ENCODE measurements around the gene C20orf141.
A peak's percentile ranks its signal among the peaks of the same experiment; 100 is the strongest.
"Not testable (repeated sequence)": the region's sequence is repeated elsewhere in the genome, so short reads cannot be mapped to it uniquely, and the experiment has no call there.

C20orf141 gene, protein sequence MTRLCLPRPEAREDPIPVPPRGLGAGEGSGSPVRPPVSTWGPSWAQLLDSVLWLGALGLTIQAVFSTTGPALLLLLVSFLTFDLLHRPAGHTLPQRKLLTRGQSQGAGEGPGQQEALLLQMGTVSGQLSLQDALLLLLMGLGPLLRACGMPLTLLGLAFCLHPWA

GRCh38 chr20:2814587-2815051, at the start of gene C20orf141:
Gene C20orf141, plus strand, starts transcription at chr20:2814987. Its CDS starts 198 bp downstream, at chr20:2815185.
- Mint-ChIP-seq H3K36me3 (no peaks in the 10 kb centered on the region), H3K27ac (no peak within 1 kb of the TSS), H3K4me1 (no peaks in the 10 kb centered on the region), H3K9me3 (peaks cover 7% of the 10 kb centered on the region), H3K27me3 (peaks cover 89% of the 10 kb centered on the region), H3K4me3 (no peak within 1 kb of the TSS)
- no peak for ATAC-seq

- Mint-ChIP-seq H3K27ac (no peak overlapping the region), H3K9me3 (no peaks in the 10 kb centered on the region), H3K27me3 (peaks cover 65% of the 10 kb centered on the region), H3K36me3 (no peaks in the 10 kb centered on the region), H3K4me3 (no peak overlapping the region), H3K4me1 (peaks cover 5% of the 10 kb centered on the region)
- no peak for ATAC-seq
These were observed 46.8 kb upstream of the C20orf141 start for GRCh38 chr20:2767768-2768631.

DNA sequence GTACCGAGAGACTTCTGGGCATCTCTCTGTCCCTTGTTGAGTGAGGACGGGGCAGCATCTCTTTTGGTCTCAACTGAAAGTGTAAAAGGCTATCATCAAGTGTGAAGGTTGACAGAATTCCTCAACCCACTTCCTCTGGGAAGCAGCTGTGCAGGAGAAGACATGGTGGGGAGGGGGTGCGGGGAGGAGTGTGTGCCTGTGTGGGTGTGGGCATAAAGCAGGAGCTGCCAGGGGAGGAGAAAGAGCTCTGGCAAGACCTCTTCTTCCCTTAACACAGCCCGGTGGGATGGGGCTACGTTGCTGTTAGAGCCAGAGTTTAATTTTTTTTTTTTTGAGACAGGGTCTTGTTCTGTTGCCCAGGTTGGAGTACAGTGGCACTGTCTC, 46.2 kb upstream of the C20orf141 start:
- Mint-ChIP-seq H3K27me3 (peaks cover 65% of the 10 kb centered on the region), H3K4me1 (peaks cover 8% of the 10 kb centered on the region), H3K4me3 (no peak overlapping the region), H3K9me3 (no peaks in the 10 kb centered on the region), H3K36me3 (no peaks in the 10 kb centered on the region), H3K27ac (no peak overlapping the region)
- no peak for ATAC-seq

DNA sequence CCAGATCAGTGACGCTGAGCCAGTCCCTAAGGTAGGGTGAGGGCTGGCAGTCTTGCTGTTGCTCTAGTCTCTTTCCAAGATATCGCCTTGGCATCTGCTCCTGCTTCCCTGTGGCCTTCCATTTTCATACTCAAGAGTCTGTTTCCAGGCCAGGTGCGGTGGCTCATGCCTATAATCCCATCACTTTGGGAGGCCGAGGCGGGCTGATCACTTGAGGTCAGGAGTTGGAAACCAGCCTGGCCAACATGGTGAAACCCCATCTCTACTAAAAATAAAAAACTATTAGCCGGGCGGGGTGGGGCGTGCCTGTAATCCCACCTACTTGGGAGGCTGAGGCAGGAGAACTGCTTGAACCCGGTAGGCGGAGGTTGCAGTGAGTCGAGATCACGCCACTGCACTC, 44.7 kb upstream of the C20orf141 start:
- H3K36me3 Mint-ChIP-seq, ATAC-seq, H3K4me1 Mint-ChIP-seq, H3K9me3 Mint-ChIP-seq, H3K4me3 Mint-ChIP-seq, H3K27ac Mint-ChIP-seq: not testable (repeated sequence)
- peaks cover 72% of the 10 kb centered on the region for H3K27me3 Mint-ChIP-seq

DNA sequence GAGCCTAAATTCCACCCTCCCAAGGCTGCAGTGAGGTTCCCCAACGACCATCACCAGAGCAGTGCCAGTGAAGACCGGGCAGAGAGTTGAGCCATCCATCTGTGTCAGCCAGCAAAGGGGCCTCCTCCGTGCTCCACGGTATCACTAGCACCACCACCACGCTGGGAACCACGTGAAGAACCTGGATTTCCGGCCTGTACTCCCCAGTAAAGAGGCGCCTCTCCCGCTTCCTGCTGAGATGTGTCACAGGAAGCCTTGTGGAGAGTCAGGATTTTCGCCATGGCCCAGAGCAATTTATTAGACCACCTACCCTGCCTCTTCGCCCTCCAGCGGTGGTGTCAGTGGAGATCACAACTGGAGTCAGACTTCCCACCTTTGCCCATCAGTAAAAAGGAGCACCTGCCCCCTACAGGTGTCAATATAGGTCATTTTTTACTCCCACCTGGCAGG, 43.1 kb upstream of the C20orf141 start:
- H3K9me3 Mint-ChIP-seq = peaks cover 3% of the 10 kb centered on the region
- no peaks in the 10 kb centered on the region for H3K36me3 Mint-ChIP-seq
- no peak overlapping the region for H3K4me3 Mint-ChIP-seq
- H3K27ac Mint-ChIP-seq = no peak overlapping the region
- peaks cover 8% of the 10 kb centered on the region for H3K4me1 Mint-ChIP-seq
- peaks cover 79% of the 10 kb centered on the region for H3K27me3 Mint-ChIP-seq
- no peak for ATAC-seq

DNA sequence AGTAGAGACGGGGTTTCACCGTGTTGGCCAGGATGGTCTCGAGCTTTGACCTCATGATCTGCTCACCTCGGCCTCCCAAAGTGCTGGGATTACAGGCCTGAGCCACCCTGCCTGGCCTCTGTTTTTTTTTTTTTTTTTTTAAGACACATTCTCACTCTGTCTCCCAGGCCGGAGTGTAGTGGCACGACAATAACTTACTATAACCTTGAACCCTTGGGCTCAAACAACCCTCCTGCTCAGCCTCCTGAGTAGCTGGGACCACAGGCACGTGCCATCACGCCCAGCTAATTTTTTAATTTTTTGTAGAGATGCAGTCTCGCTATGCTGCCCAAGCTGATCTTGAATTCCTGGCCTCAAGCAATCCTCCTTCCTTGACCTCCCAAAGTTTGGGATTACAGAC, 41.0 kb upstream of the C20orf141 start:
- ATAC-seq = no peak
- peaks cover 8% of the 10 kb centered on the region for H3K4me1 Mint-ChIP-seq
- peaks cover 6% of the 10 kb centered on the region for H3K9me3 Mint-ChIP-seq
- H3K27ac Mint-ChIP-seq = no peak overlapping the region
- no peak overlapping the region for H3K4me3 Mint-ChIP-seq
- H3K36me3 Mint-ChIP-seq = no peaks in the 10 kb centered on the region
- H3K27me3 Mint-ChIP-seq = peaks cover 76% of the 10 kb centered on the region

GRCh38 chr20:2775139-2775538, 39.6 kb upstream of the C20orf141 start:
- no peak for ATAC-seq
- Mint-ChIP-seq H3K4me3 (no peak overlapping the region), H3K27ac (no peak overlapping the region), H3K36me3 (no peaks in the 10 kb centered on the region), H3K27me3 (peaks cover 62% of the 10 kb centered on the region), H3K9me3 (peaks cover 6% of the 10 kb centered on the region), H3K4me1 (peaks cover 8% of the 10 kb centered on the region)

DNA sequence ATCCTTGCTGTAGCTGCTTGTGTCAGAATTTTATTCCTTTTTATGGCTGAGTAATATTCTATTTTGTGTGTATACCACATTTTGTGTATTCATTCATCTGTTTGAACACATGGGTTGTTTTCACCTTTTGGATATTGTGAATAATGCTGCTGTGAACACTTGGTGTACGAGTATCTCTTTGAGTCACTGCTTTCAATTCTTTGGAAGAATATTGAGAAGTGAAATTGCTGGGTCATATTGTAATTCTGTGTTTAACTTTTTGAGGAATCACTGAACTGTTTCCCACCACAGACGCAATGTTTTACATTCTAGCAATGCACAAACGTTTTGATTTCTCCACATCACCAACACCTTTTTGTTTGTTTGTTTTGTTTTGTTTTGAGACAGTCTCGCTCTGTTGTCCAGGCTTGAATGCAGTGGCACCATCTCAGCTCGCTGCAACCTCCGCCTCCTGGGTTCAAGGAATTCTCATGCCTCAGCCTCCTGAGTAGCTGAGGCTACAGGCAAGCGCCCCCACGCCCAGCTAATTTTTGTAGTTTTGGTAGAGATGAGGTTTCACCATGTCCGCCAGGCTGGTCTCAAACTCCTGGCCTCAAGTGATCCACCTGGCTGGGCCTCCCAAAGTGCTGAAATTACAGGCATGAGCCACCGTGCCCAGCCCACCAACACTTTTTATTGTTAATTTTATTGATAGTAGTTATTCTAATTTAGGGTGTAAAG, 36.0 kb upstream of the C20orf141 start:
- Mint-ChIP-seq H3K4me1 (no peaks in the 10 kb centered on the region), H3K4me3 (no peak overlapping the region), H3K27ac (no peak overlapping the region), H3K9me3 (peaks cover 6% of the 10 kb centered on the region), H3K27me3 (peaks cover 58% of the 10 kb centered on the region), H3K36me3 (no peaks in the 10 kb centered on the region)
- ATAC-seq = peak; percentile 62

GRCh38 chr20:2780948-2781347, 33.8 kb upstream of the C20orf141 start:
- Mint-ChIP-seq H3K4me1 (no peaks in the 10 kb centered on the region), H3K27ac (no peak overlapping the region), H3K27me3 (peaks cover 58% of the 10 kb centered on the region), H3K36me3 (no peaks in the 10 kb centered on the region), H3K4me3 (no peak overlapping the region), H3K9me3 (peaks cover 4% of the 10 kb centered on the region)
- ATAC-seq = no peak

DNA sequence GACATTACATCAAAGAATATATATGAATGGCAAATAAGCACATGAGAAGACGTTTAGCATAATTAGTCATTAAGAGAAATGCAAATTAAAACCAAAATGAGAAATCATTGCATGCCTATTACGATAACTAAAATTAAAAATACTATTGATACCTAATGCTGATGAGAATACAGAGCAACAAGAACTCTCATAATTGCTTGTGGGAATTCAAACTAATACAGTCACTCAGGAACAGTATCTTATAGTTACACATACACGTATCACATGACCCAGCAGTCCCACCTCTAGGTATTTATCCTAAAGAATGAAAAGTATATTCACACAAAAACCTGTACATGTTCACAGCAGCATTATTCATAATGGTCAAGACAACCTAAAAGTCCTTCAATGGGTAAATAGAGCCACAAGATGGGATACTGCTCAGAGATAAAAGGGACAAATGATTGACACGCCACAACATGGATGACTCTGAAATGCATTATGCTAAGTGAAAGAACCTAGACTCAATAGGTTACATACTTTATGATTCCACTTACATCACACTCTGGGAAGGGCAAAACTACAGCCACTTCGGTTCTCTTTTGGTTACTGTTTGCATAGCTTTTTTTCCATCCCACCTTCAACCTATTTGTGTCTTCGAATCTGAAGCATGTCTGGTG, 30.8 kb upstream of the C20orf141 start:
- H3K27ac Mint-ChIP-seq = no peak overlapping the region
- no peaks in the 10 kb centered on the region for H3K36me3 Mint-ChIP-seq
- no peaks in the 10 kb centered on the region for H3K4me1 Mint-ChIP-seq
- H3K27me3 Mint-ChIP-seq = peaks cover 50% of the 10 kb centered on the region
- peaks cover 5% of the 10 kb centered on the region for H3K9me3 Mint-ChIP-seq
- no peak for ATAC-seq
- no peak overlapping the region for H3K4me3 Mint-ChIP-seq

DNA sequence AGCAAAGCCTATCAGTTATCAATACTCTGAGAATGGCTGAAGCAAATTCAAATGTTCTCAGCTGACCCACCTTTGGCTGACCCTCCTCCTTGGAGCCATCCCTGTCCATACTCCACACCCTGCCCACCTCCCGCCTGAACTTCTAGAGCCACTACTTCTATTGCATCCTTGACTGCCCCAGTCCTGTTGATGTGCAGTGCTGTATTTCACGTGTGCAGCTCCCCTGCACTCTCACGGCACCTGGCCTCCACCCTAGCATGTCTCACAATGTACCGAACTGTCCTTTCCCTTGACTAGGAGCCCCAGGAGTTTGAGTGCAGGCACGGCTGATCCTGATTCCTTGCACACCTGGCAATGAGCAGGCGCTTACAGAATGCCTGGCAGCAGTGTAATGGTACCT, 21.3 kb upstream of the C20orf141 start:
- Mint-ChIP-seq H3K27me3 (peaks cover 77% of the 10 kb centered on the region), H3K36me3 (no peaks in the 10 kb centered on the region), H3K9me3 (no peaks in the 10 kb centered on the region), H3K4me3 (no peak overlapping the region), H3K27ac (no peak overlapping the region), H3K4me1 (peaks cover 5% of the 10 kb centered on the region)
- no peak for ATAC-seq

DNA sequence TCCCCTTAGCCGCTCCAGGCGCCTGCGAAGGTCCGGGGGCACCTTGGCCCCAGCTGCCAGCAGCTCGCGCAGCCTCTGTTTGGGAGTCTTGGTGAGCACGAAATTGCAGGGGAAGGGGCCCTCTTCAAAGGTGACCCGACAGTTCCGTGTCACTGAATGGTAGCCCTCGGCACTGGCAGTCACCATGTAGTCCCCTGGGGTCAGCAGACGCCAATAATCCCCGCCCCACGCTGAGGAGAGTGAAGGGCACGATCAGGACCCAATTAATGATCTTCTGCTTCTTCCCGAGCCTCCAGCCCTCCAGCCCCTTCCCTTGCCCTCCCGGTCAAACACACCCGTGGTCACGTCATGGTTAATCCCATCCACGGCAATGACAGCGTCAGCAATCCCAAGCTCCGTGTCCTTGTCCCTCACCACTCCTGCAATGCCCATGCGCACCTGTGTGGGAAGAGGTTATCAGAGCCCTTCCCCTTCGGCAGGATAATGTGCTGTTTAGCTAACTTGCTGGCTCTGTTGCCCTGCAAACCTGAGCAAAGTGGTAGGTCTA, 20.5 kb upstream of the C20orf141 start:
- Mint-ChIP-seq H3K4me3 (no peak overlapping the region), H3K9me3 (no peaks in the 10 kb centered on the region), H3K4me1 (peaks cover 11% of the 10 kb centered on the region), H3K36me3 (no peaks in the 10 kb centered on the region), H3K27ac (no peak overlapping the region), H3K27me3 (peaks cover 77% of the 10 kb centered on the region)
- no peak for ATAC-seq

GRCh38 chr20:2794866-2795447, 19.8 kb upstream of the C20orf141 start:
- Mint-ChIP-seq H3K4me1 (peaks cover 18% of the 10 kb centered on the region), H3K9me3 (no peaks in the 10 kb centered on the region), H3K4me3 (no peak overlapping the region), H3K27ac (no peak overlapping the region), H3K27me3 (peaks cover 80% of the 10 kb centered on the region), H3K36me3 (no peaks in the 10 kb centered on the region)
- no peak for ATAC-seq

DNA sequence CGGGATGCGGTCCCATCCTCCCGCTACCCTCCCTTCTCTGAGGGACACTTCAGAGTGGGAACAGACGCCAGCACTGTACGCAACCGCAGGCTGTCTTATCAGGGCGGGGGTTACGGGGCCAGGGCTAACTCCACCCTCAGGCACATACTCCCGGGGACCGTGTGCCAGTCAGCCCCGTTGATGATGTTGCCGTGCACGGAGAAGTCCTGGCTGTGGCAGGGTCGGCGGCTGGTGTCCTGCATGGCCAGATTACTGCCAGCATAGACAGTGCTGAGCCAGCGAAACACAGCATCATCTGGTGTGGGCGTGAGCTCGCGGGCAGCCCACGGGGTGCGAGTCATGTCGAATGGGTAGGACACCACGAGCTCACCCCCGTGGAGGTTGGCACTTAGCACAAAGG, 19.3 kb upstream of the C20orf141 start:
- Mint-ChIP-seq H3K4me1 (peaks cover 21% of the 10 kb centered on the region), H3K9me3 (no peaks in the 10 kb centered on the region), H3K27ac (no peak overlapping the region), H3K4me3 (no peak overlapping the region), H3K27me3 (peaks cover 80% of the 10 kb centered on the region), H3K36me3 (no peaks in the 10 kb centered on the region)
- ATAC-seq = no peak
